Endometrium (tissue), 2 donors: Measurements from ENCODE around the gene GRIA3.
"Not testable (repeated sequence)": the region's sequence is repeated elsewhere in the genome, so short reads cannot be mapped to it uniquely, and the experiment has no call there.

Experiments used
- FAIRE-seq: peaks from 2 replicates; lab custom pipeline; 2012; peaks lifted over from hg19 to GRCh38; lab: Jason Lieb, UNC
- donor health status: control.
- donor health status: control.

Gene GRIA3

DNA sequence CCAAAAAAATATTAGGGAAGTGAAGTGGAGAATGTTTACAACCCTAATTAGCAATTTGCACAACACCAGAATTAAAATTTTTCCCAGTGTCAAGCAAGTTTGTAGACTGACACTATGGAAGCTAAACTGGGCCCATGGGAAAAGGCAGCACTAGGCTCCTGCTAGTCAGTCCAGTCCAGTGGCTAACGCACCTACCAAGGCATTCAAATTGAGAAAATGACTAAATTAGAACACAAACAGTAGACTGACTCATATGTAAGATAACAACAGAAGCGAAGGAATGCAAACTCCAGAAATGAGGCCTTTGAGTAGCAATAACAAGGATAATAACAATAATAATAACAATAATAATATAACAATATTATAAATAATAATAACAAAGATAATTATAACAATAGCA is 90.7 kb downstream of the GRIA3 start:
- FAIRE-seq: no peak

DNA sequence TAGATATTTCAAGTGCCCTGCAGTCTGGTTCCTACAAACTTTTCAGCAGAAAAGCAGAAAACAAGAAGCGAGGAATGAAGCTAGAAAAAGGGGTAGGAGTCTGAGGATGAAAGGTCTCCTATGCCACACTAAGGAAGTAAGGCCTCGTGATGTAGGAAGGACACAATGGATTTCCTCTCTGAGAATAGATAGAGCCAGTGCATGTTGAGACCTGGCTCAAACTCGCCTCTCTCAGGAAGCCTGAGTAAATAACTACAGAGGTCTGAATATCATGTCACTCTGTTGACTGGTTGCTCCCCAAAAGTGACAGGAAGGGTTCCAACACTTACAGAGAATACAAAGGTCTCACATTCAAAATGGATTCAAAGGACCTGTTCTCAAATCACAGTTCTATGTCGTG is 93.3 kb downstream of the GRIA3 start:
- FAIRE-seq: no peak

DNA sequence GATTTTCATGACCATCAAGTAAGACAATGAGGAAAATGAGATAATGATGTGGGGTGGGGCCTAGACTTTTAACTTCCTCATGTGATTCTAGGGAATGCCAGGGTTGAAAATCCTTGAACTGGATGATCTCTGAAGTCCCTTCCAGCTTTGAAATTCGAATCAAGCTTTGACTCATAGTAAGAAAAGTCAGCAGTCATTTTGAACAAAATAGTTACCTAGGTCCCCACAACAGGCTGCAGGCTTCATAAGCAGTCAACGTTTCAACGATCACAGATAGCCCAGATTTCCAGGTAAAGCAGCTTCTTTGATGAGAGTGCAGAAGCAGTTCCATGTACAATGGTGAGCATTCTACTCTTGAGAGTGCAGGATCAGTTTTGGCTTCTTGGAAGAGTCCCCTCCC is 93.7 kb downstream of the GRIA3 start:
- no peak for FAIRE-seq

DNA sequence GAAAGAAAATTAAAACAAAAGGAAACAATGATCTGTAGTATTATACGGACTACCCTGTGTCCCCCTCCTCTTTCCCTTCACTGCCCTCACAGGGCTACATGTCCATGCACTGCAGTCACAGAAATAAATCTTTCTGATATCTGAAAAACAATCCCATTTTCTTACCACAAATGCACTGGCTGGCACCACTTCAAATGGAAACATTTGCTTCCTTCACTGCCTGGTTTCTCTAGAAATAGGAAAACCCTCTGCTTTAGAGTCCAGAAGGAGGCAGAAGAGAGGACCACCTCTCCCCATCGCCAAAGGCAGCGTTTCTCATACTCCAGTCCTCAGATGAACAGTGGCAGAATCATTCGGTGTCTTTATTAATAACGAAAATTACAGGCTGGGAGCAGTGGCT is 98.2 kb downstream of the GRIA3 start:
- no peak for FAIRE-seq

DNA sequence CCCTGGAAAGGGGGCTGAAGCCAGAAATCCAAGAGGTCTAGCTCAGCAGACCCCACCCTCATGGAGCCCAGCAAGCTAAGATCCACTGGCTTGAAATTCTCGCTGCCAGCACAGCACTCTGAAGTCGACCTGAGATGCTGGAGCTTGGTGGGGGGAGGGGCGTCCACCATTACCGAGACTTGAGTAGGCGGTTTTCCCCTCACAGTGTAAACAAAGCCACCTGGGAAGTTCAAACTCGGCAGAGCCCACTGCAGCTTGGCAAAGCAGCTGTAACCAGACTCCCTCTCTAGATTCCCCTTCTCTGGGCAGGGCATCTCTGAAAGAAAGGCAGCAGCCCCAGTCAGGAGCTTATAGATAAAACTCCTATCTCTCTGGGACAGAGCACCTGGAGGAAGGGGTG is 99.3 kb downstream of the GRIA3 start:
- not testable (repeated sequence) for FAIRE-seq

DNA sequence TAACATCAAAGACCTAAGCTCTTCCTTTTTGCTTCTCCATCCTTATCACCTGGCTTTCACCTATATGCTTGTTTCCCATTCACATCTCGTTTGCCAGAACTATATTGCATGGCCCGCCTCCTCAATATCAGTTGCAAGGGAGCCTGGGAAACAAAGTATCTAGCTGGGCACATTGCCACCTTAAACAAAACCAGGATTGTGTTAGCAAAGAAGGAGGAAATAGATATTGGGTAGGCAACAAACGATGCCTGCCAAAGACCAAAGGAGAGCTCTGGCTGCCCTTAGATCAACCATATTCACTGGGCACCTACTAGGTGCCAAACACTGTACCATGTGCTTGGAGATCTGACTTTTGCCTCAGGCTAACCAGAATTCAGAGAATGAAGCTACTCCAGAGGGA is 107.5 kb downstream of the GRIA3 start:
- no peak for FAIRE-seq

DNA sequence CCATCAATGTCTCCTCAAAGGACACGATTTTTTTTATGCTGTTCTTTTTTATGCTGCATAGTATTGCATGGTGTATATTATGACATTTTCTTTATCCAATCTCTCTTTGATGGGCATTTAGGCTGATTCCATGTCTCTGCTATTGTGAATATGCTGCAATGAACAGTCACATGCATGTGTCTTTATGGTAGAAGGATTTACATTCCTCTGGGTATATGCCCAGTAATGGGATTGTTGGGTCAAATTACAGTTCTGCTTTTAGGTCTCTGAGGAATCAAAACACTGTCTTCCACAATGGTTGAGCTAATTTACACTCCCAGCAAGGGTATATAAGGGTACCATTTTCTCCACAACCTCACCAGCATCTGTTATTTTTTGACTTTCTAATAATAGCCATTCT is 113.9 kb downstream of the GRIA3 start:
- no peak for FAIRE-seq

DNA sequence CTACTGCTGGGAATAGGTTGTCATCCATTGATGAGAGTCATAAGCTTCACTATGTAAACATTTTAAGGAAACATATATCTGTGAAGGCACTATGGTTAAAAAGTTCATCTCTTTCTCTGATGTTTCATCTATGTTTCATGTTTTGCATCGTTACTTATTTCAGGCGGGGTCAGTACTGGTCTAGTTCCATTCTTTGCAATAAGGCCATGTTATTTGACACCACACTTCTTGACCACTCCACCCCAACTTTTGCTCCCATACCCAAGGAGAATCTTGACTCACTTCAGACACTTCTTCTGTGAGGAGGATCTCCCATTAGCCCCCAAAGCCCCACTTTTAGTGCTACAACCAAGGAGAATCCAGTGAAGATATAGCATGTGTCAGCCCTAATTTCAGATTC is 119.4 kb downstream of the GRIA3 start:
- FAIRE-seq: no peak

DNA sequence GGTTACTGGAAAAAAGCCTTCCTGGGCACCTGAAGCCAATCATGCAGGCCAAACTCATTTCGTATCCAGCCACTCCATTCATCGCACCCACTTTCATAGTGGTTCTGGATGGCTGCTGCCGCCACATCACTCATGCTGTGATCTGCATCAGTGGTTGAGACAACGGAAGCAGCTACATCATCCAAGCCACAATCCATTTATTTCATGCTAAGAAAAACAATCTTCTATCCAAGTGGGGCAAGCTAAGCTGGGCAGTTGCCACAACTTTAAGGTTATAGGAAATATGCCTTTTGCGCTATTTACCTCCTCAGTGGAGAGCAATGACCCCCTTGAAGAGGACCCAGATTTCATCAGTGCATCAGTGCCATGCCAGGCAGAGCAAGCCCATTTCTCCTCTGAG is 124.6 kb downstream of the GRIA3 start:
- no peak for FAIRE-seq

DNA sequence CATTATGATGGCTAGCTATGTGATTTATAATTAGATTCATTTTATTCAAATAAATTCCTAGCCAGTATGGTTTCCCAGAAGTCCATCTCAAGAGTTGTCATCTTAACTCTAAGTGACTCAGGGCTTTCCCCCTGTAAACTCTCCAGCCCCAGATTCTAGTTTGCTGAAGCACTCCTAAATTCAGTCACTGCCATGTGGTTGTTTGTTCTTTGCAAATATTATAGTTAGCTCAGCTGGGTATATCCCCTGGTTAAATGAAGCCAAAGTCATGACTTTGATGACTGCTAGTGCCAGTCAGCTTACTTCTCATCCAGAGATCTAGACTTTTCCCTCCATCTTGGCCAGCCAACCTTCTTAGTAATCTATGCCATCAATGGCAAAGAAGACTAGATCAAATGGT is 126.0 kb downstream of the GRIA3 start:
- no peak for FAIRE-seq

DNA sequence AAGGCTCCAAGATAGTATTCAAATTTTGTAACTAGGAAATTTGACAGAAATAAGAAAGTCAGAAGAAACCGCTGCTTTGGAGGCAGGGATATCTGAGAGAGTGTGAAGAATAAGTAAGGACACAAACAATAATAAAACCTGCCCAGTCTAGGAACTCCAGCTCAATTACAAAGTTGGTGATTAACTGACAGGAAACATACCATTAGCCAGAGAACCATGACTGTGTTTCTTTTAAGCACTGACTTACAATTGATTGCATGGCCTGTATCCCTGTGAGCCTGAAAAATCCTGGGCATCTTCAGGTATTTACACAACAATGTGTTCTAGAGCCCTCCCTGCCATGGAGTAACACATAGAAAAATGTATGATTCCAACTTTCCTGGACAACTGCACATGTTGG is 127.4 kb downstream of the GRIA3 start:
- no peak for FAIRE-seq

DNA sequence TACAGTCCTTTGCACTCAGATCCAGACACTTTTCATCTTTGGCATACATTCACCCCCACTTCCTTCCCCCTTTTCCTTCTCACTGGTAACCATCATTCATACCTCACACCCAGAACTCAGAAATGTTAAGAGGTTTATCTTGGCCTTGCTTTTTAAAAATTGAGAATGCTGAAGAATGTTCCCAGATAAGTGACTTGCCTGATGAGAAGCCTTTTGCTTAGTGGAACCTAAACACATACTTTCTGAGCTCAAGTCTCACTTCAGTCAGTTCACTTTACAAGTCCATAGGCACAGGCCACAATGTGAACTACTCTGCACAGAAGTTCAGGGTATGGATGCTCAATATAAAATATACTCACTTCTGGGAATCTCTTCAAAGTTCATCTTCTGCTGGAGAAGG is 129.4 kb downstream of the GRIA3 start:
- FAIRE-seq: no peak

DNA sequence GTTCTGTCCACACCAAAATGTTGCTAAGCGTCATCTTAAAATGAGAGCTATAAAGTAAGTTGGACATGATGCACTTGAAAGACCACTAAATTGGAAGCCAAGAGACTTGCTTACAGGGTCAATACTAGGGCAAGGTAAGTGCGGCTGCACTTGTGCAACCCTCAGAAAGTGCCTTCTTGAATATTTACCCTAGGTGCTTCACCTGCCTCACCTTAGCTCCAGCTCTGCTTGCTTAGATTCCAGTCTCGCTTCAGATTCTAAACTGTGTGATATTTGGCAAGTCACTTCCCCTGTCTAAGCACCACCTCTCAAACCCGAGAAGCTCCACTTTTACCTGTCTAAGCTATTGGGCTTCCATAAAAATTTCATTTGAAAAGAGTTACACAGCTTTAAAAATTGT is 136.5 kb downstream of the GRIA3 start:
- no peak for FAIRE-seq

DNA sequence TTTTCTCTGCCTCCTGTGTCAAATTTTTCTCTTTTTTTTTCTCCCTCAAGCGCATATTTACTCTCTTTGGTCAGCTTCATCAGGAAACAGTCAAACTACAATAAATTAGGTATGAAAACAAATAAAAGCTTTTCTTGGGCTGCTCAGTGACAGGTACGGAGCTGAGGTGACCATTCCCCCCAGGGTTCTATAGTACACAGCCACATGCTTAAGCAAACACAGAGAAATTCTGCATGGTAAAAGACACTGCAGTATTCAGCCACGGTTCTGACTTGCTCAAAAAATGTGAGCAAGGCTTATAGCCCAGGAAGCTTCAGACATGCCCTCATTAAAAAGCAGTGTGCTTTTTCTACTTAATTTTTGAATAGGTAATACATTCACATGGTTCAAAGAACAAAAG is 138.5 kb downstream of the GRIA3 start:
- FAIRE-seq: no peak

DNA sequence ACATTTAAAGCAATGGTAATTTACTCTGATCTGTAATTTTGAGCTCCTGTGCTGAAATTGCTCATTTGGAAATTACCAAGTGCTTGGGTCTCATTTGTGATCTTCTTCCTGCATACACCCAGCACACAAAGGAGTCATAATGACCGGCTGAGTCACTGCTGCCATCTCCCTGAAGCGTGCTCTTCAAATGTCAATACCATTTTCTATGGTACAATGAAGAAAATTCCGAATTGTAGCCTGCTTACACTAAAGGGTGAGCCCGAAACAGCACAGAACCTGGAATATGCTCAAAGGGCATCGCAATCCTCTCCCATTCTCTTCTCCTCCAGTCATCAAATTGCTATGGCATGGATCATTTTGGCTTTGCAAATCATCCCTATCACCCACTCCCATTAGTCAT is 140.5 kb downstream of the GRIA3 start:
- no peak for FAIRE-seq

DNA sequence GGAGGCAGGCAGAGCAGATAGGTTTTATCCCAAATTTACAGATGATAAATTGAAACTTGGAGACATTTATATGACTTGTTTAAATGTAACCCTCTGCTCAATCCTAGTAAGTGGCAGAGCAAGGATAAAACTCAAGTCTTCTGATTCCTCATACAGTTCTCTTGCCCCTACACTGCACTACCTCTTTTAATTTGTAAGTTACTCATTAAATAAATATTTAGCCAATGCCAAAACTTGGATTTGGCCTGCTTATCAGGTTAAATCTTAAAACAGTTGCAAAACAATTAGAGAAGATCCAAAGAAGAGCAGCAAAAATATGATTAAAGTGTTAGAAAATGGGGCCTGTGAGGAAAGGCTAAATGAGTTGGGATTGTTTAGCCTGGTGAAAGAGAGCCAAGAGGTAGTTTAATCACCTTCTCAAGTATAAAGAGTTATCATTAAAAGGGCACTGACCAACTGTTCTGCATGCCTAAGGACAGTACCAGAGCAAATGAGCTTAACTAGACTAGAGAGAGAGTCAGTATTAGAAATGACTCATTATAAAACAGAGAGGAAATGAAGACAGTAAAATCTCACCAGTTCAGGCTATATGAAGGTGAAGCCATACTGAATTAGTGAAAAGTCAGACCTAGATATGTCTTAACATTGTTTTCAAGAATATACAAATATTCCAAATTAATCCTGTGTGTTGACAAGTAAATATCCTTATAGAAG is 146.3 kb downstream of the GRIA3 start:
- no peak for FAIRE-seq

DNA sequence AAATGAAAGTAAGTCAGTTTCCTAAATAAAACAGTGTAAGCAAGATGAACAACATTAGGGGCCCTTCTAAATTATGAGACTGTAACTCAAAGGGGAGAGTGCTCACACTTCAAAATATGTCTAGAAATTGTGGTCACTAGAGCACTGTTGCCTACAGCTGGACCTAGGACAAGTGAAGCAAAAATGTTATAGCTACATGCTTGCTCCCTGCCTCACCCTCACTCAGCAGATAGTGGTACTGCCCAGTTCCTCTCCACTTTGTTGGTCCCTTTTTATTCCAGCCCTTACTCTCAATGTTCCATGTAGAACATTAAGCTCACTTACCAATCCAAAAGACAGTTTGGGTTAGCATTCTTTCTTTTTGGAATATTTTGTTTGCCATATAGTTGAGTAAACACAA is 147.3 kb downstream of the GRIA3 start:
- no peak for FAIRE-seq

DNA sequence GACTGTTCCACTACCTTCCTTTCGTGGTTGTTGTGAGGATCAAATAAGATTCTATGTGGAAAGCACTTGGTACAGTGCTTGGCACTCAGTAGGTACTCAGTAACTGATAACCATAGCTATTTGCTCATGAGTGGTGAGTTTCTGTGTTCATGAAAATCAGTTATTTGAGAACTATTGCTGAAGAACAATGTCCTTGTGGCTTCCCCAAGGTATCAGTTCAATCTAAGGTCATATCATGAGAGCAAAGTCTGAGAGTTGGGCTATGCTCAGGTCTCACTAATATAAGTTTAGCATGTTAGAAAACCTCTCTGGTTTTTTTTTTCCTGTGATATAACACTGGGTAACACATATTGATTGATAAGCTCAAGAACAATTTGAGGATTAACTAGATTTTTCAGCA is 147.8 kb downstream of the GRIA3 start:
- FAIRE-seq: no peak

DNA sequence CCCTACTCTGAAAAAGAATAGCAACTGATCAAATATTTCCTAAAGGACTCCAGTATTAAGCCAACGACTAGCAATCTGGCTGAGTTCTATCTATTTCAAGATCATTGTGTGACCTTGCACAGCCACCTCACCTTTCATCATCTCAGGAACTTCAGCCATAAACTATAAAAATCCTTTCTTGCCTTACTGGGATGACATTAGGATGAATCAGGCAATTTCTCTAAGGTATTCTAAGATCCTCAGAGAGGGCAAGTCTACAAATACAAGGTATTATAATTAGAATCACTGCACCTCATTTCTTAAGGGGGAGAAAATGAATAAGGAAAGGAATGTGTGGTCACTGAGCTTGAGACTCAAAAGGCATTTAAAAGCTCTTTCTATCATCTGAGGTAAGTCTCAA is 152.6 kb downstream of the GRIA3 start:
- no peak for FAIRE-seq

DNA sequence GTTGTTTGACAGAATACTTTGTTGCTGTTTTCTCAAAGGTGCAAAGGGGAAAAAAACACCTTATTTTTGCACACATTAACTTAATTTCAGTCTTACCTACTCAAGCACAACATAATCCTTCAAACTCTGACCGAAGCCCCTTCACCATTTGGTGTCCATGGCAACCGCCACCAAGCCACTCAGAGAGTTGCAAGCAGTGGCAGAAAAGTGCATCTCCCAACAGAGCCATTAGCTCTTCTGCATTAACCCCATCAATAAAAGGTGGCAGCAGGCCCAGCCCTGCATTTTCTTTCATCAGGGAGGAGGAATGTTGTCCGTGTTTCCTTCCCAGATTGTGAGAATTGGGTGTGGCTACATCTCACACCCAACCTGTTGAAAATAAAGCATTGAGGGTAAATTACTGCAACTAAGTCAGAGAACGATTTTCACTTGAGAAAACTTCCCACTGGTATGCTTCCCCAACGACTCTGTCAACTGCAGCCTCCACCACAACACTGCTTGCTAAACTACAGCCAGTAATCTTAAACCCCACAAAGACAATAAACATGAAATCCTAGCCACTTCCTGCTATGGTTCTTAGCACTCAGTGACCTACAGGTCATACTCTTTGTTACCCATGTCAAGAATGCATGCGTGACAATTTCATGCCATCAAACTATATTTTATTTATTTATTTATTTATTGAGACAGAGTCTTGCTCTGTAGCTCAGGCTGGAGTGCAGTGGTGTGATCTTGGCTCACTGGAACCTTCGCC is 154.0 kb downstream of the GRIA3 start:
- no peak for FAIRE-seq

DNA sequence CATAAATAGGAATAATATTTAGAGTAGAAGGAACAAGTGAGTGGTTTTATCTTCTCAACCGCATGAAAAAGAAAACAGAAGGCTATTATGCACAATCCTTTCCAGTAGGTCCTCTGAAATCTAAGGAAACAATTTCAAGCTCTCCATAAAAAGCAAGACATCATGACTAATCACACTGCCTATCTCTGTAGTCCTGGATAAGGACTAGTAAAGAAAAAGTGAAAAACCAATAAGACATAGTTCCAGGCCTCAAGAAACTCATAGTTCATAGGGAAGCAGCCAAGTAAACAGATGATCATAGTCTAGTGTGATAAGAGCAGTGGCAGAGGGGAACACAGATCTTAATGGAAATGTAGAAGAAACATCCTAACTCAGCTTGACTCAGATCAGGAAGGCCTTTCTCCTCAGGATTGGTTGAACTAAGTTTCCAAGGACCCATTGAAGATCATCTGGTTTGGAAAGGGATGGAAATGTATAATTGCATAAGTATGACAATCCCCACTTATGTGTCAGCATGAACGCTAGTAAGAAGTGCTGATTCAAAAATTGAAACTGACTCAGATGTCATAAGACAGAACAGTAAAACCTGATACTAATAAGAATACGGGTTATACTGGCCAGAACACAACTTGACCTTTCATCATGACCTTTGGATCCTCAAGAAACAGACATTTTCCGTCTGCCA is 155.3 kb downstream of the GRIA3 start:
- FAIRE-seq: no peak

DNA sequence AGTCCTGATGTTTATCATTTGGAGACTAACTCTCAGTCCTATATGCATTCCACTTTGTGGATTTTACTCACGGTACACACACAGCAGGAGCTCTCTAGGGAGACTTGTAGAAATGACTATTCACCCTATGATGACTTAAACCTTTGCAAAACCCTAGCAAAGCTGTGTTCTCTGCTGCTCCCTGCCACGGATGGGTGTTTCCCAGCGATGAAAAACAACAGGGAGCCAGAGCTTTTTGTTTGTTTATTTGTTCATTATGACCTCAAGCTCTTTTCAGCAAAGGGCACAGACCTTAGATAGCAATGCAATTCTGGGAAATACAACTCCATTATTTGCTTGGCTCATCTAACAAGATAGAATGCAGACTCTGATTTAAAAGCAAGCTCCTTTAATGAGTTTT is 156.6 kb downstream of the GRIA3 start:
- FAIRE-seq: no peak

DNA sequence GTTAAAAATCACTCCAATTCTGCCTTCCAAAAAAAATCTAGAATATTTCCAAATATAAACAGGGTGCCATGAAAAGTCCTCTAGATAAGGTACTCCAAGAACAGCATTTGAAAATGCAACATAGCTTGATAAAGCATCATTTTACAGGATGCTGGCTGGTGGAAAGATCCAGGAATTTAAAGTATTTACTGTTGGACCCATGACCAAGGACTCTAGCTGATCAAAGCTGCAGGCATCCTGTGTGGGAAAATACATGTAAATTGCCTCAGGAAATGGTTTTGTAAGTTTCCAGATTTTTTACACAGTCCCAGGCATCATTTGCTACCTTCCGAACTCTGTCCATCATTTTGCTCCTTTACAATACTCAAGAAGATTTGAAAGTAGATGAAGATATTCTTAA is 164.4 kb downstream of the GRIA3 start:
- FAIRE-seq: no peak

DNA sequence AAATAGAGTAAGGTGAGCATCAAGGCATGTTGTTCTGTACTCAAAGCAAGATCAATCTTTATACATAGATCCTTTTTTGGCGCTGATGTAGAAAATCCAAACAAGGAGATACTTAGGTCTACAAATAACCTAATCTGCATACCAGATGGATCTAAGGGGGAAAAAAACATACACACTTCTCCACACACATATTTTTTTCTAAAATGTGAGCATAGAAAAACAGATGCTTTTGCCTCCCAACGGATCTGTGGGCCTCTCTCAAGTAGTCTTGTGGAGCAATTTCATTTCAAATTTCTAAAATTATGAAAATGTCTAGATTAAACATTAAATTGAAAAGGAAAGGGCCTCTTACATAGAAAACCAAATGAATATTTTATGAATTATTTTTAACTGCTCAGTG is 166.1 kb downstream of the GRIA3 start:
- no peak for FAIRE-seq
